Measurements from ENCODE around the gene PPP1R1C. TPM values are rescaled to one million over a fixed set of nuclear protein-coding genes. Genes with fewer than 3 reads are reported as not detected.

PPP1R1C gene
- total RNA-seq, 1 experiment from 2014 or later = 4.0 TPM

- no peak overlapping the region for H3K56ac ChIP-seq (ENCODE audit: insufficient read length, low read depth, low read length)
- H3K4me3 Mint-ChIP-seq = no peak overlapping the region
- no peak overlapping the region for H2BK15ac ChIP-seq (ENCODE audit: low read depth, low read length)
- H3K36me3 Mint-ChIP-seq (ENCODE audit: insufficient read depth in 1 of 3, low read depth in 3 of 3) = no peaks in the 10 kb centered on the region
- peaks cover 6 to 10% of the 10 kb centered on the region in 2 experiments; a peak in 3 of 4 replicates for H3K4me1 Mint-ChIP-seq
- H2BK120ac ChIP-seq (ENCODE audit: low read depth, low read length, poor library complexity, severe bottlenecking) = no peak overlapping the region
- no peak overlapping the region for H3K27ac Mint-ChIP-seq
- no peak overlapping the region for H4K91ac ChIP-seq (ENCODE audit: insufficient read length, low read depth, low read length)
- H3K4me1 ChIP-seq (ENCODE audit: insufficient read depth, low read length) = no peaks in the 10 kb centered on the region; the same call in 1 of the 2 replicates
- no peak overlapping the region for H2AK5ac ChIP-seq (ENCODE audit: insufficient read length, low read length)
- no peaks in the 10 kb centered on the region for H3K27me3 Mint-ChIP-seq (ENCODE audit: low read depth)
- no peaks in the 10 kb centered on the region for H4K20me1 ChIP-seq (ENCODE audit: control insufficient read depth, insufficient read depth, insufficient read length)
- no peak overlapping the region for H3K23ac ChIP-seq (ENCODE audit: insufficient read length, low read depth, low read length)
- H3K23me2 ChIP-seq (ENCODE audit: insufficient read length, low read depth, low read length, poor library complexity, severe bottlenecking) = no peaks in the 10 kb centered on the region
- H3T11ph ChIP-seq (ENCODE audit: low read length) = no peak overlapping the region
- H2BK20ac ChIP-seq (ENCODE audit: low read depth, low read length, poor library complexity, severe bottlenecking) = no peak overlapping the region
- no peak overlapping the region for H3K18ac ChIP-seq (ENCODE audit: insufficient read length, low read depth, low read length)
- H3K9me3 Mint-ChIP-seq = no peaks in the 10 kb centered on the region
- no peak overlapping the region for H3K4me2 ChIP-seq (ENCODE audit: insufficient read depth, insufficient read length, low read length)
- H4K5ac ChIP-seq (ENCODE audit: insufficient read length, low read depth, low read length) = no peak overlapping the region
- no peak overlapping the region for H2BK12ac ChIP-seq (ENCODE audit: insufficient read length, low read depth, low read length)
- H3K27ac ChIP-seq (ENCODE audit: insufficient read length, low read depth, low read length) = no peak overlapping the region
- no peaks in the 10 kb centered on the region for H3K79me2 ChIP-seq (ENCODE audit: insufficient read depth, low read length)
- no peaks in the 10 kb centered on the region for H3K79me1 ChIP-seq (ENCODE audit: insufficient read depth, low read depth, low read length, poor library complexity, severe bottlenecking)
- H3K27me3 ChIP-seq (ENCODE audit: insufficient read depth, low read length) = no peaks in the 10 kb centered on the region
- no peak overlapping the region for H2BK5ac ChIP-seq (ENCODE audit: insufficient read length, low read length)
- H3K9ac ChIP-seq (ENCODE audit: extremely low read depth, insufficient read length, low read length) = no peak overlapping the region
- DNase-seq = no peak
- no peak overlapping the region for H3K14ac ChIP-seq (ENCODE audit: insufficient read depth, low read length)
- TF ChIP-seq, protein P1, sequence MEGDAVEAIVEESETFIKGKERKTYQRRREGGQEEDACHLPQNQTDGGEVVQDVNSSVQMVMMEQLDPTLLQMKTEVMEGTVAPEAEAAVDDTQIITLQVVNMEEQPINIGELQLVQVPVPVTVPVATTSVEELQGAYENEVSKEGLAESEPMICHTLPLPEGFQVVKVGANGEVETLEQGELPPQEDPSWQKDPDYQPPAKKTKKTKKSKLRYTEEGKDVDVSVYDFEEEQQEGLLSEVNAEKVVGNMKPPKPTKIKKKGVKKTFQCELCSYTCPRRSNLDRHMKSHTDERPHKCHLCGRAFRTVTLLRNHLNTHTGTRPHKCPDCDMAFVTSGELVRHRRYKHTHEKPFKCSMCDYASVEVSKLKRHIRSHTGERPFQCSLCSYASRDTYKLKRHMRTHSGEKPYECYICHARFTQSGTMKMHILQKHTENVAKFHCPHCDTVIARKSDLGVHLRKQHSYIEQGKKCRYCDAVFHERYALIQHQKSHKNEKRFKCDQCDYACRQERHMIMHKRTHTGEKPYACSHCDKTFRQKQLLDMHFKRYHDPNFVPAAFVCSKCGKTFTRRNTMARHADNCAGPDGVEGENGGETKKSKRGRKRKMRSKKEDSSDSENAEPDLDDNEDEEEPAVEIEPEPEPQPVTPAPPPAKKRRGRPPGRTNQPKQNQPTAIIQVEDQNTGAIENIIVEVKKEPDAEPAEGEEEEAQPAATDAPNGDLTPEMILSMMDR (conservative IDR thresholded peaks at IDR 0.05) = no peak
- H2AFZ ChIP-seq (ENCODE audit: low read length) = no peak overlapping the region
- no peak overlapping the region for H3K4ac ChIP-seq (ENCODE audit: low read depth, low read length)
- H4K8ac ChIP-seq (replicated peaks; ENCODE audit: insufficient read length, low read depth, low read length) = no peak overlapping the region
- H3K9me3 ChIP-seq (ENCODE audit: control insufficient read depth, low read depth, low read length) = no peaks in the 10 kb centered on the region
Measured at GRCh38 chr2:181949047-181949446, 36.6 kb upstream of the PPP1R1C start.
